ENCODE data around the gene C15orf61.

The C15orf61 gene

GRCh38 chr15:67512933-67513714 is 7.8 kb upstream of the C15orf61 start:
- peaks cover 7% of the 10 kb centered on the region for H3K4me1 ChIP-seq (ENCODE audit: insufficient read depth, poor library complexity, severe bottlenecking)
- DNase-seq (ENCODE audit: low spot score) = no peak
- no peaks in the 10 kb centered on the region for H3K27me3 ChIP-seq (ENCODE audit: insufficient read depth, poor library complexity, severe bottlenecking)
- TF ChIP-seq, protein P1, sequence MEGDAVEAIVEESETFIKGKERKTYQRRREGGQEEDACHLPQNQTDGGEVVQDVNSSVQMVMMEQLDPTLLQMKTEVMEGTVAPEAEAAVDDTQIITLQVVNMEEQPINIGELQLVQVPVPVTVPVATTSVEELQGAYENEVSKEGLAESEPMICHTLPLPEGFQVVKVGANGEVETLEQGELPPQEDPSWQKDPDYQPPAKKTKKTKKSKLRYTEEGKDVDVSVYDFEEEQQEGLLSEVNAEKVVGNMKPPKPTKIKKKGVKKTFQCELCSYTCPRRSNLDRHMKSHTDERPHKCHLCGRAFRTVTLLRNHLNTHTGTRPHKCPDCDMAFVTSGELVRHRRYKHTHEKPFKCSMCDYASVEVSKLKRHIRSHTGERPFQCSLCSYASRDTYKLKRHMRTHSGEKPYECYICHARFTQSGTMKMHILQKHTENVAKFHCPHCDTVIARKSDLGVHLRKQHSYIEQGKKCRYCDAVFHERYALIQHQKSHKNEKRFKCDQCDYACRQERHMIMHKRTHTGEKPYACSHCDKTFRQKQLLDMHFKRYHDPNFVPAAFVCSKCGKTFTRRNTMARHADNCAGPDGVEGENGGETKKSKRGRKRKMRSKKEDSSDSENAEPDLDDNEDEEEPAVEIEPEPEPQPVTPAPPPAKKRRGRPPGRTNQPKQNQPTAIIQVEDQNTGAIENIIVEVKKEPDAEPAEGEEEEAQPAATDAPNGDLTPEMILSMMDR (IDR thresholded peaks at IDR 0.05; ENCODE audit: poor library complexity, severe bottlenecking) = no peak
- ATAC-seq (ENCODE audit: low read depth) = no peak
- no peak overlapping the region for H3K27ac ChIP-seq (ENCODE audit: poor library complexity, severe bottlenecking)
- no peaks in the 10 kb centered on the region for H3K9me3 ChIP-seq (ENCODE audit: severe bottlenecking)
- H3K4me3 ChIP-seq (ENCODE audit: severe bottlenecking) = no peak overlapping the region
- peaks cover 12% of the 10 kb centered on the region for H3K36me3 ChIP-seq (ENCODE audit: low read depth)

DNA sequence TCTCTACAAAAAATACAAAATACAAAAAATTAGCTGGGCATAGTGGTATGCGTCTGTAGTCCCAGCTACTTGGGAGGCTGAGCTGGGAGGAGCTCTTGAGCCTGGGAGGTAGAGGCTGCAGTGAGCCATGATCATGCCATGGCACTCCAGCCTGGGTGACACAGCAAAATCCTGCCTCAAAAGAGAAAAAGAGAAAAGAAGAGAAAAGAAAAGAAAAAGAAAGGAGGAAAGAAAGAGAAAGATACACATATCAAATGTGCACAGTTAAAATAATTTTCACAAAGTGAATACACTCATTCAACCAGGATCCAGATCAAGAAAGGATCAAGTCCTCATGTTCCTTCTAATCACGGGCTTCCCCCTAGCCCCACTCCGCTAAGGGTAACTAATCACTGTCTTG is 5.8 kb upstream of the C15orf61 start:
- no peak for ATAC-seq (ENCODE audit: low read depth)
- H3K27ac ChIP-seq (ENCODE audit: poor library complexity, severe bottlenecking) = no peak overlapping the region

DNA sequence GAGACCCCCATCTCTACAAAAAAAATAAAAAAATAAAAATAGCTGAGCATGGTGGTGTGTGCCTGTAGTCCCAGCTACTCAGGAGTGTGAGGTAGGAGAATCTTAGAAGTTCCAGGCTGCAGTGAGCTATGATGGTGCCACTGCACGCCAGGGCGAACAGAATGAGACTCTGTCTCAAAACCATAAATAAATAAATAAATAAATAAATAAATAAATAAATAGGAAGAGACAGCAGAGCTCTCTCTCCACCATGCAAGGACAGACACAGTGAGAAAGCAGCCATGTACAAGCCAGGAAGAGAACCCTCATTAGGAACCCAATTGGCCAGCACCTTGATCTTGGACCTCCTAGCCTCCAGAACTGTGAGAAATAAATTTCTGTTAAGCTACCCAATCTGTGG is 5.4 kb upstream of the C15orf61 start:
- Histone ChIP-seq H3K27me3 (ENCODE audit: insufficient read depth, poor library complexity, severe bottlenecking) (no peaks in the 10 kb centered on the region), H3K4me1 (ENCODE audit: insufficient read depth, poor library complexity, severe bottlenecking) (peaks cover 8% of the 10 kb centered on the region), H3K4me3 (ENCODE audit: severe bottlenecking) (no peak overlapping the region), H3K27ac (ENCODE audit: poor library complexity, severe bottlenecking) (no peak overlapping the region), H3K36me3 (ENCODE audit: low read depth) (peaks cover 12% of the 10 kb centered on the region), H3K9me3 (ENCODE audit: severe bottlenecking) (no peaks in the 10 kb centered on the region)
- ATAC-seq (ENCODE audit: low read depth) = no peak
- TF ChIP-seq, protein P1 (IDR thresholded peaks at IDR 0.05; ENCODE audit: poor library complexity, severe bottlenecking) = no peak
- no peak for DNase-seq (ENCODE audit: low spot score)

More for the DNA sequence above, 5.8 kb upstream of the C15orf61 start:
- Histone ChIP-seq H3K4me3 (ENCODE audit: severe bottlenecking) (no peak overlapping the region), H3K27me3 (ENCODE audit: insufficient read depth, poor library complexity, severe bottlenecking) (no peaks in the 10 kb centered on the region), H3K9me3 (ENCODE audit: severe bottlenecking) (no peaks in the 10 kb centered on the region), H3K4me1 (ENCODE audit: insufficient read depth, poor library complexity, severe bottlenecking) (peaks cover 7% of the 10 kb centered on the region), H3K36me3 (ENCODE audit: low read depth) (peaks cover 12% of the 10 kb centered on the region)
- no peak for DNase-seq (ENCODE audit: low spot score)
- TF ChIP-seq, protein P1 (IDR thresholded peaks at IDR 0.05; ENCODE audit: poor library complexity, severe bottlenecking) = no peak

DNA sequence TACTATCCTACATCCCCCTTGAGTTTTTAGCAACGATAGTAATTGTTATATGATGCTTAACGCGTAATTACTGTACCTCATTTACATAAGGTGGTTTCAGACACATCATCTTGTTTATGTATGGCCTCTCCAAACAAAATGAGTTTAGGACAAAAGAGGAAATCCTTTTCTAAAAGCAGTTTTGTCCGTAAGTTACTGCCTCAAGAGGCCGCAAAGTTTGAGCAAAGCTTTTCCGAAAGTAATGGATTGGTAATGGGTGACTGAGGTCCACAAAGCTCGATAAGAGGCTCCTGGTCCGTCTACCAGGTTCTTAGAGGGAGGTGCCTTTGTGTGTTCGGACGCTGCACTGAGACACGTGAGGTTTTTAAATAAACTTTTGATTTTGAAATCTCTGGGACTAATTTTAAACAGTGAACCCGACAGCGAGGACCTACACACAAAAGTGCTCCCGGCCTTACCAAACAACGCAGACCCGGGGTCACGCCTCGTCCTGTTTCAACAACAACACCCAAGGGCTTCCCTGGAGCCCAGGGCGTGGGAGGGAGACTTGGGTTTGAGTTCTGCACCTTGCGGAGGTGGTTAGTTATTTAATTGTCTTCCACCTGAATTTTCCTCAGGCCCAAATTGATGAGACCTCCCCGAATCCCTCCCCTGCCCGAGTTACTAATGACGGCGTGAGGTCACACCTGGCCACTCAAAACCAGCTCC is 456 bp upstream of the C15orf61 start:
- ATAC-seq (ENCODE audit: low read depth) = peak; percentile 5; the same call in 2 of the 3 replicates
- Histone ChIP-seq H3K27me3 (ENCODE audit: insufficient read depth, poor library complexity, severe bottlenecking) (no peaks in the 10 kb centered on the region), H3K9me3 (ENCODE audit: severe bottlenecking) (no peaks in the 10 kb centered on the region), H3K4me1 (ENCODE audit: insufficient read depth, poor library complexity, severe bottlenecking) (peaks cover 17% of the 10 kb centered on the region), H3K36me3 (ENCODE audit: low read depth) (peaks cover 13% of the 10 kb centered on the region; the same call in 1 of the 2 replicates), H3K4me3 (ENCODE audit: severe bottlenecking) (peak overlapping the region; percentile 66), H3K27ac (ENCODE audit: poor library complexity, severe bottlenecking) (peak overlapping the region; percentile 84)
- DNase-seq (ENCODE audit: low spot score) = no peak
- TF ChIP-seq, protein P1 (IDR thresholded peaks at IDR 0.05; ENCODE audit: poor library complexity, severe bottlenecking) = no peak
